ENCODE measurements around the gene TMEM106A. TPM values are rescaled to one million over a fixed set of nuclear protein-coding genes. Genes with fewer than 3 reads are reported as not detected.

The TMEM106A gene
- total and polyA plus RNA-seq, 12 donors = 1.1 to 10.4 (median 2.7) TPM

- no peak for TF ChIP-seq CTCF (IDR thresholded peaks at IDR 0.05)
- Histone ChIP-seq H3K27ac (no peak overlapping the region), H3K4me1 (peaks cover 0 to 20% (median 11%) of the 10 kb centered on the region in 9 donors), H3K4me3 (no peak overlapping the region), H3K27me3 (no peaks in the 10 kb centered on the region), H3K9me3 (no peaks in the 10 kb centered on the region), H3K36me3 (peaks cover 0 to 82% (median 6%) of the 10 kb centered on the region in 9 donors)
- intact Hi-C loops (cut with DNase I) = loop anchor here in 1 of 10 donors (10.0 kb wide), 1 partner anchor 98 kb away; no protein-coding TSS in a partner anchor
- WGBS, 2 donors = 96 to 98% methylated on average over 4 of the region's 4 CpGs
- no peak for ATAC-seq
- DNase-seq = no peak
Measured at GRCh38 chr17:43216762-43217613, 5.3 kb downstream of the TMEM106A start.

- H3K9me3 ChIP-seq = no peaks in the 10 kb centered on the region
- ATAC-seq = no peak
- WGBS, 2 donors = 94 to 100% methylated on average over 2 of the region's 2 CpGs
- intact Hi-C loops (cut with DNase I) = loop anchor here in 1 of 10 donors (10.0 kb wide), 1 partner anchor 97 kb away; no protein-coding TSS in a partner anchor
- H3K27me3 ChIP-seq = no peaks in the 10 kb centered on the region
- no peak for TF ChIP-seq CTCF (IDR thresholded peaks at IDR 0.05)
- peaks cover 0 to 13% (median 7%) of the 10 kb centered on the region in 9 donors for H3K4me1 ChIP-seq
- H3K36me3 ChIP-seq = peaks cover 0 to 88% (median 6%) of the 10 kb centered on the region in 9 donors
- no peak overlapping the region for H3K4me3 ChIP-seq
- no peak overlapping the region for H3K27ac ChIP-seq
- DNase-seq = no peak
Measured at GRCh38 chr17:43217614-43218087, 6.0 kb downstream of the TMEM106A start.

DNA sequence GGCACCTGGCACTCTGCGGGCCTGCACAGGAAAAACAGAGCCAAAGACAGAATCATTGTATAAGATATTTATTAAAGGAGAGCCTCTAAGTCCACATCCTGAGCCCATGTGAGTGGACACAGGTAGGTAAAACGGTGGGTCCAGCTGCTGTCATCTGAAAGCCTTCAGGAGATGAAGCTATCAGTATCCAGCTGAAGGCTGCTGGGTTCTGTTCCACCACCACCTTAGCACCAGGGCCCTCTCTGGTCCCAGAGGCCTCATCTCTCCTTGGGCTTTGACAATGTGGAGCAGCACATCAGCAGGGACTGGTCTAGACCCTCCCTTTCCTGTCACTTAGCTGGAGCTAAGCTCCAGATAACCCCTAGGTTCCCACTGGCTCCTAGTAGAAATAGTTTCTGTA lies 7.3 kb downstream of the TMEM106A start:
- no peak for ATAC-seq
- Histone ChIP-seq H3K9me3 (no peaks in the 10 kb centered on the region), H3K36me3 (peaks cover 0 to 90% (median 6%) of the 10 kb centered on the region in 9 donors), H3K27me3 (no peaks in the 10 kb centered on the region), H3K4me3 (no peak overlapping the region), H3K27ac (no peak overlapping the region), H3K4me1 (peaks cover 0 to 5% (median 0%) of the 10 kb centered on the region in 9 donors)
- intact Hi-C loops (cut with DNase I) = loop anchor here in 1 of 10 donors (10.0 kb wide), 1 partner anchor 96 kb away; no protein-coding TSS in a partner anchor
- no peak for DNase-seq
- TF ChIP-seq CTCF (IDR thresholded peaks at IDR 0.05) = no peak
- WGBS, 2 donors = 81 to 91% methylated on average over 2 of the region's 2 CpGs

GRCh38 chr17:43219746-43220380 lies 8.2 kb downstream of the TMEM106A start:
- no peaks in the 10 kb centered on the region for H3K27me3 ChIP-seq
- peaks cover 0 to 5% (median 0%) of the 10 kb centered on the region in 9 donors for H3K4me1 ChIP-seq
- TF ChIP-seq CTCF (IDR thresholded peaks at IDR 0.05) = no peak
- DNase-seq (no peak), ATAC-seq (no peak)
- intact Hi-C loops (cut with DNase I) = loop anchor here in 1 of 10 donors (10.0 kb wide), 1 partner anchor 95 kb away; no protein-coding TSS in a partner anchor
- H3K36me3 ChIP-seq = peaks cover 0 to 90% (median 6%) of the 10 kb centered on the region in 9 donors
- H3K9me3 ChIP-seq = no peaks in the 10 kb centered on the region
- H3K27ac ChIP-seq = no peak overlapping the region
- 76 to 80% methylated on average over 7 to 8 of the region's 8 CpGs for WGBS, 2 donors
- H3K4me3 ChIP-seq = no peak overlapping the region
